CD4-positive, alpha-beta memory T cell (primary cell): ENCODE results near the gene FHDC1. TPM values are rescaled to one million over a fixed set of nuclear protein-coding genes. Genes with fewer than 3 reads are reported as not detected.

Experiments used
- CTCF ChIA-PET: fragments of 350-600 bp; sonication (Branson Sonifier 250); formaldehyde crosslinking; loops from one replicate; lab custom pipeline; 2021; ENCODE audit warnings: inconsistent platforms; ENCODE audit not compliant: partially characterized antibody; lab: Charles Lee
- POLR2A ChIA-PET: fragments of 350-600 bp; sonication (Branson Sonifier 250); formaldehyde crosslinking; loops from one replicate; lab custom pipeline; 2021; ENCODE audit not compliant: partially characterized antibody; lab: Charles Lee
- DNase-seq, 5 donors: peaks; one replicate each; pipeline versions ENCODE4 v3.0.0 to v3.0.0-alpha.2; 2020 to 2022; ENCODE audit warnings: mixed read lengths in 1 of 5
- H3K27ac ChIP-seq: one replicate; pipeline ENCODE4 v1.7.0; 2013; ENCODE audit warnings: low read depth, low read length
- H3K27me3 ChIP-seq: 2 replicates; pipeline ENCODE4 v1.7.0; 2013; ENCODE audit warnings: mild to moderate bottlenecking, low read length, moderate library complexity; ENCODE audit not compliant: insufficient read depth
- H3K36me3 ChIP-seq: 2 replicates; pipeline ENCODE4 v1.7.0; 2013; ENCODE audit warnings: mild to moderate bottlenecking, low read length, moderate library complexity; ENCODE audit not compliant: insufficient read depth
- H3K4me1 ChIP-seq: 2 replicates; pipeline ENCODE4 v1.7.0; 2013; ENCODE audit warnings: mild to moderate bottlenecking, low read length, moderate library complexity; ENCODE audit not compliant: insufficient read depth
- H3K4me3 ChIP-seq, 2 donors: one replicate each; pipeline ENCODE4 v1.7.0; 2013; ENCODE audit warnings: low read length in 2 of 2, mild to moderate bottlenecking in 1 of 2
- H3K9me3 ChIP-seq, 2 donors: one replicate each; pipeline ENCODE4 v1.7.0; 2013; ENCODE audit warnings: low read length in 2 of 2, control low read depth in 1 of 2; ENCODE audit not compliant: control insufficient read depth in 1 of 2
- H3K27ac Mint-ChIP-seq, 7 donors: one replicate each; pipeline ENCODE4 v1.8.0; 2020 to 2021; ENCODE audit warnings: mixed read lengths in 7 of 7, mild to moderate bottlenecking in 6 of 7, inconsistent platforms in 3 of 7, moderate library complexity in 3 of 7
- H3K27me3 Mint-ChIP-seq, 2 donors: one replicate each; pipeline ENCODE4 v1.8.0; 2020 to 2021; ENCODE audit warnings: mixed read lengths in 2 of 2
- H3K36me3 Mint-ChIP-seq, 2 donors: one replicate each; pipeline ENCODE4 v1.8.0; 2020 to 2021; ENCODE audit warnings: mixed read lengths in 2 of 2, inconsistent platforms in 1 of 2, mild to moderate bottlenecking in 1 of 2
- H3K4me1 Mint-ChIP-seq, 4 donors: one replicate each; pipeline ENCODE4 v1.8.0; 2020 to 2021; ENCODE audit warnings: mixed read lengths in 4 of 4, mild to moderate bottlenecking in 1 of 4
- H3K4me3 Mint-ChIP-seq, 8 donors: one replicate each; pipeline ENCODE4 v1.8.0; 2020 to 2021; ENCODE audit warnings: mixed read lengths in 8 of 8, mild to moderate bottlenecking in 7 of 8, moderate library complexity in 6 of 8, inconsistent platforms in 3 of 8
- H3K9me3 Mint-ChIP-seq, 8 donors: one replicate each; pipeline ENCODE4 v1.8.0; 2020 to 2021; ENCODE audit warnings: mixed read lengths in 8 of 8, mild to moderate bottlenecking in 5 of 8, inconsistent platforms in 3 of 8, moderate library complexity in 1 of 8
- intact Hi-C: fragments of 100-400 bp; cut with micrococcal nuclease; formaldehyde crosslinking; loops from one replicate; pipeline ENCODE4 v1.15.1; 2023
- polyA plus RNA-seq, 2 donors: library from polyadenylated mRNA; unstranded; fragments of 300-500 nt; fragmentation: Illumina TruSeq; gene quantifications; one replicate each; pipeline ENCODE4 v1.2.3, GENCODE V29; 2021
- total RNA-seq, 2 experiments: library from RNA; stranded (reverse); gene quantifications; one replicate each; pipeline ENCODE4 v1.2.3, GENCODE V29; 2021

FHDC1 gene
- total and polyA plus RNA-seq, 4 experiments from 2014 or later: 0.03 to 0.29 (median 0.11) TPM; not detected in 1

DNA sequence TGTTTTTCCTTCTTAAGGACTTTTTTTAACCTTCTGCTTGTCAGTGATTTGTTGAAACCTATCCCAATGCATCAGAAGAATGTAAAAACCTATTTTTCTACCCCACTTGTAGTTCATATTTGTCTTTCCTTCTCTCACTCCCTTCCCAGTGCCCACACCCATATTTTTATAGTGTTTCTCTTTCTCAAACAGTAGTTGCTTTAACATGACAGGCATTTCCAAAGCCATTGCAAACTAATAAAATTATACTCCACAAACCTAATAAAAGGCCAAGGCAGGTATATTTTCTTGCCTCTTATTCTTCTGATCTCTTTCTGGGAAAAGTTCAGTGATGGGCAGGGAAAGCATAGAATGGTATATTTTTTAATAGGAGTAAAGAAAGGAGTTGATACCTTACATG, 35.7 kb upstream of the FHDC1 start:
- Histone ChIP-seq H3K36me3 (no peaks in the 10 kb centered on the region), H3K9me3 (no peaks in the 10 kb centered on the region), H3K27me3 (no peaks in the 10 kb centered on the region), H3K4me1 (no peaks in the 10 kb centered on the region), H3K4me3 (no peak overlapping the region), H3K27ac (no peak overlapping the region)
- ChIA-PET CTCF (no interaction called here), POLR2A (no interaction called here)
- H3K4me3 Mint-ChIP-seq: no peak overlapping the region
- peaks cover 0 to 3% (median 0%) of the 10 kb centered on the region in 4 donors for H3K4me1 Mint-ChIP-seq
- no peaks in the 10 kb centered on the region for H3K27me3 Mint-ChIP-seq
- no peak for DNase-seq
- intact Hi-C loops: no loop called here
- peaks cover 0 to 2% (median 0%) of the 10 kb centered on the region in 8 donors for H3K9me3 Mint-ChIP-seq
- H3K27ac Mint-ChIP-seq: no peak overlapping the region
- peaks cover 10 to 25% of the 10 kb centered on the region in 2 donors for H3K36me3 Mint-ChIP-seq

GRCh38 chr4:152901205-152901604, 34.9 kb upstream of the FHDC1 start:
- no peak for DNase-seq
- no peaks in the 10 kb centered on the region for H3K27me3 ChIP-seq
- no peaks in the 10 kb centered on the region for H3K9me3 ChIP-seq
- Mint-ChIP-seq H3K4me3 (no peak overlapping the region), H3K4me1 (no peaks in the 10 kb centered on the region), H3K27ac (no peak overlapping the region), H3K36me3 (peaks cover 11 to 27% of the 10 kb centered on the region in 2 donors), H3K27me3 (no peaks in the 10 kb centered on the region), H3K9me3 (peaks cover 0 to 2% (median 0%) of the 10 kb centered on the region in 8 donors)
- no peaks in the 10 kb centered on the region for H3K4me1 ChIP-seq
- H3K36me3 ChIP-seq: no peaks in the 10 kb centered on the region
- CTCF ChIA-PET: no interaction called here
- no peak overlapping the region for H3K27ac ChIP-seq
- intact Hi-C loops: no loop called here
- H3K4me3 ChIP-seq: no peak overlapping the region
- POLR2A ChIA-PET: no interaction called here

GRCh38 chr4:152903658-152904057, 32.5 kb upstream of the FHDC1 start:
- Mint-ChIP-seq H3K4me3 (no peak overlapping the region), H3K27ac (no peak overlapping the region), H3K27me3 (no peaks in the 10 kb centered on the region), H3K4me1 (no peaks in the 10 kb centered on the region), H3K36me3 (peaks cover 15 to 43% of the 10 kb centered on the region in 2 donors), H3K9me3 (peaks cover 0 to under 1% (median 0%) of the 10 kb centered on the region in 8 donors)
- POLR2A ChIA-PET: interaction anchor here (1.0 kb wide), 1 partner anchor 11 kb away, joined by 3 read pairs; no protein-coding TSS in a partner anchor
- H3K9me3 ChIP-seq: no peaks in the 10 kb centered on the region
- no peaks in the 10 kb centered on the region for H3K27me3 ChIP-seq
- no peaks in the 10 kb centered on the region for H3K36me3 ChIP-seq
- intact Hi-C loops: no loop called here
- H3K4me1 ChIP-seq: no peaks in the 10 kb centered on the region
- no peak overlapping the region for H3K4me3 ChIP-seq
- CTCF ChIA-PET: no interaction called here
- no peak overlapping the region for H3K27ac ChIP-seq
- DNase-seq: no peak

DNA sequence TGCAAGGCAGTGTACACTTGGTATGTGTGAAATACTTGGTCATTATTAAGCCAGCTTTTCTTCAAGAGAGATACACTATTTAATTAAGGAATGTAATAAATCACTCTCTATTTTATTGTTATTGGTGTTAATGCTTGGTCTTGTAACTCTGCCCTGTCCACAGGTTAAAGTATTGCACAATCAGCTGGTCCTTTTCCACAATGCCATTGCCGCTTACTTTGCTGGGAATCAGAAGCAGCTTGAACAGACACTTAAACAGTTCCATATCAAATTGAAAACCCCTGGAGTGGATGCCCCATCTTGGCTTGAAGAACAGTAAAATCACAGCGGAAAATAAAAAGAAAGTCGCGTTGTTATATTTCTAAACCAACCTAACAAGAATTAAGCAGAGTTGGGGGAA, 26.2 kb upstream of the FHDC1 start:
- intact Hi-C loops: no loop called here
- Mint-ChIP-seq H3K36me3 (peaks cover 16 to 44% of the 10 kb centered on the region in 2 donors), H3K9me3 (peaks cover 0 to 1% (median 0%) of the 10 kb centered on the region in 8 donors), H3K27ac (no peak overlapping the region), H3K27me3 (no peaks in the 10 kb centered on the region), H3K4me1 (no peaks in the 10 kb centered on the region), H3K4me3 (no peak overlapping the region)
- H3K9me3 ChIP-seq: no peaks in the 10 kb centered on the region
- no peak for DNase-seq
- H3K4me3 ChIP-seq: no peak overlapping the region
- CTCF ChIA-PET: no interaction called here
- no peak overlapping the region for H3K27ac ChIP-seq
- no peaks in the 10 kb centered on the region for H3K4me1 ChIP-seq
- POLR2A ChIA-PET: no interaction called here
- no peaks in the 10 kb centered on the region for H3K27me3 ChIP-seq
- peaks cover 4% of the 10 kb centered on the region for H3K36me3 ChIP-seq

DNA sequence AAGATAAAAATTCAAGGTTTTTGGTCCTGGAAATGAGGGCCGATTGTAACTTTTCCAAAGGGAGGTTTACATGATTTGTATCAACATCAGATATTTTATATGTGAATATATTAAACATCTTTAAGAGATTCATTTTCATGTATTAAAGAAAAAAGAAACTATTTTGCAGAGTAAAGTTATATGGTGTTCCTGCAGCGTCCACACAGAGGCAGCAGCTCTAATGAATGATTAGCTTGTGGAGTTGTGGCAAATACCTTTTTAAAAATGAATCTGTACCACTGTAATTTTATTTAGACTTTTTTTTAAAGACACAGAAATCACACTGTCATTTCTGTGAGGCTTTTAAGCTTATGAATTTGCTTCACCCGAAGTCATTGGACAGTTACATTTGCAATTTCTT, 25.6 kb upstream of the FHDC1 start:
- no peak for DNase-seq
- Mint-ChIP-seq H3K27me3 (no peaks in the 10 kb centered on the region), H3K4me1 (no peaks in the 10 kb centered on the region), H3K9me3 (peaks cover 0 to 1% (median 0%) of the 10 kb centered on the region in 8 donors), H3K36me3 (peaks cover 16 to 42% of the 10 kb centered on the region in 2 donors), H3K4me3 (no peak overlapping the region), H3K27ac (no peak overlapping the region)
- Histone ChIP-seq H3K9me3 (no peaks in the 10 kb centered on the region), H3K4me1 (no peaks in the 10 kb centered on the region), H3K36me3 (peaks cover 4% of the 10 kb centered on the region), H3K27ac (no peak overlapping the region), H3K27me3 (no peaks in the 10 kb centered on the region), H3K4me3 (no peak overlapping the region)
- ChIA-PET CTCF (no interaction called here), POLR2A (no interaction called here)
- intact Hi-C loops: no loop called here

GRCh38 chr4:152917543-152918395, 18.4 kb upstream of the FHDC1 start:
- Histone ChIP-seq H3K27ac (no peak overlapping the region), H3K36me3 (no peaks in the 10 kb centered on the region), H3K9me3 (no peaks in the 10 kb centered on the region), H3K4me1 (no peaks in the 10 kb centered on the region), H3K27me3 (no peaks in the 10 kb centered on the region), H3K4me3 (no peak overlapping the region)
- Mint-ChIP-seq H3K27me3 (peaks cover 2 to 4% of the 10 kb centered on the region in 2 donors), H3K4me1 (no peaks in the 10 kb centered on the region), H3K4me3 (no peak overlapping the region), H3K36me3 (peaks cover 15 to 25% of the 10 kb centered on the region in 2 donors), H3K9me3 (peaks cover 0 to 22% (median 18%) of the 10 kb centered on the region in 8 donors), H3K27ac (no peak overlapping the region)
- ChIA-PET POLR2A (no interaction called here), CTCF (interaction anchor here (1.0 kb wide), 1 partner anchor 31 kb away, joined by 4 read pairs; no protein-coding TSS in a partner anchor)
- DNase-seq: no peak
- intact Hi-C loops: no loop called here

- no peaks in the 10 kb centered on the region for H3K9me3 ChIP-seq
- Mint-ChIP-seq H3K27me3 (peaks cover 2 to 4% of the 10 kb centered on the region in 2 donors), H3K27ac (no peak overlapping the region), H3K4me1 (no peaks in the 10 kb centered on the region), H3K4me3 (no peak overlapping the region), H3K36me3 (peaks cover 15 to 25% of the 10 kb centered on the region in 2 donors), H3K9me3 (peaks cover 0 to 24% (median 18%) of the 10 kb centered on the region in 8 donors)
- H3K4me3 ChIP-seq: no peak overlapping the region
- H3K27ac ChIP-seq: no peak overlapping the region
- intact Hi-C loops: no loop called here
- DNase-seq: no peak
- POLR2A ChIA-PET: no interaction called here
- no peaks in the 10 kb centered on the region for H3K27me3 ChIP-seq
- CTCF ChIA-PET: no interaction called here
- H3K36me3 ChIP-seq: no peaks in the 10 kb centered on the region
- no peaks in the 10 kb centered on the region for H3K4me1 ChIP-seq
Observed at GRCh38 chr4:152919826-152920225, 16.3 kb upstream of the FHDC1 start.
